Testis (tissue), 3 donors: ENCODE results near the gene ZNF334. TPM values are rescaled to one million over a fixed set of nuclear protein-coding genes. Genes with fewer than 3 reads are reported as not detected.
A peak's percentile ranks its signal among the peaks of the same experiment; 100 is the strongest.

ENCODE experiments used
- DNase-seq: peaks from one replicate; pipeline ENCODE4 v3.0.0-alpha.2; 2019
- H3K27ac ChIP-seq, 2 donors: fragments of 200-600 bp; sonication (generic); one replicate each; pipeline ENCODE4 v1.5.1; 2019
- H3K27me3 ChIP-seq: fragments of 200-600 bp; sonication (generic); one replicate; pipeline ENCODE4 v1.5.1; 2019
- H3K36me3 ChIP-seq: fragments of 200-600 bp; sonication (generic); one replicate; pipeline ENCODE4 v1.5.1; 2017; ENCODE audit warnings: low read depth; ENCODE audit errors: missing control alignments
- H3K4me1 ChIP-seq: fragments of 200-600 bp; sonication (generic); one replicate; pipeline ENCODE4 v1.5.1; 2019
- H3K4me3 ChIP-seq, 2 donors: fragments of 200-600 bp; sonication (generic); one replicate each; pipeline ENCODE4 v1.5.1; 2017 to 2019
- H3K9me3 ChIP-seq: fragments of 200-600 bp; sonication (generic); one replicate; pipeline ENCODE4 v1.5.1; 2017
- CTCF ChIP-seq, 3 experiments: fragments of 450-650 bp in 2 of 3; fragments of 200-600 bp in 1 of 3; sonication (generic) in 1 of 3; IDR thresholded peaks; one replicate each; pipeline ENCODE4 v1.5.1; 2016 to 2019; ENCODE audit warnings: antibody characterized with exemption in 3 of 3, mild to moderate bottlenecking in 2 of 3, moderate library complexity in 1 of 3
- POLR2A ChIP-seq: fragments of 450-650 bp; IDR thresholded peaks from one replicate; pipeline ENCODE4 v1.6.1; 2017; ENCODE audit warnings: antibody characterized with exemption, mild to moderate bottlenecking, moderate library complexity
- WGBS, 2 donors: methylation state at CpG; one replicate each; pipeline ENCODE4 v1.1.5; 2018; 5-methylcytosine and 5-hydroxymethylcytosine counted together
- intact Hi-C: fragments of 100-400 bp; cut with DNase I; formaldehyde crosslinking; loops from one replicate; pipeline ENCODE4 v1.15.1; 2023; ENCODE audit warnings: low total_unique reads
- polyA plus RNA-seq: library from polyadenylated mRNA; stranded (reverse); fragments of 350-450 nt; fragmentation: Illumina TruSeq; extraction: RNeasy Lipid Tissue Mini Kit (QIAGEN cat#74804); gene quantifications from one replicate; pipeline ENCODE4 v1.2.3, GENCODE V29; 2014; ENCODE audit warnings: low read depth, low replicate concordance; ENCODE audit not compliant: insufficient read depth
- total RNA-seq, 2 donors: library from RNA; depleted of rRNA; stranded (reverse); fragments of >200 nt; gene quantifications; one replicate each; pipeline ENCODE4 v1.2.3, GENCODE V29; 2016

The ZNF334 gene
- total and polyA plus RNA-seq, 3 donors from 2014 or later = 6.0 to 33.7 (median 26.8) TPM

GRCh38 chr20:46546298-46546697 lies 32.9 kb upstream of the ZNF334 start:
- TF ChIP-seq CTCF (IDR thresholded peaks at IDR 0.05) (no peak), POLR2A (no peak)
- Histone ChIP-seq H3K27ac (no peak overlapping the region), H3K36me3 (no peaks in the 10 kb centered on the region), H3K4me3 (no peak overlapping the region), H3K4me1 (peaks cover 11% of the 10 kb centered on the region), H3K27me3 (no peaks in the 10 kb centered on the region), H3K9me3 (no peaks in the 10 kb centered on the region)
- WGBS, 2 donors = 65 to 66% methylated on average over 3 of the region's 3 CpGs
- intact Hi-C loops = no loop called here
- peak; percentile 65 for DNase-seq

- H3K27ac ChIP-seq = no peak overlapping the region
- no peaks in the 10 kb centered on the region for H3K36me3 ChIP-seq
- intact Hi-C loops = no loop called here
- TF ChIP-seq CTCF (IDR thresholded peaks at IDR 0.05) = no peak
- no peak for TF ChIP-seq POLR2A
- no peaks in the 10 kb centered on the region for H3K9me3 ChIP-seq
- H3K4me3 ChIP-seq = no peak overlapping the region
- 87% methylated on average over 9 of the region's 9 CpGs; no CpG with 5 or more reads in 1 of the 2 donors for WGBS, 2 donors
- peaks cover 11% of the 10 kb centered on the region for H3K4me1 ChIP-seq
- no peak for DNase-seq
- H3K27me3 ChIP-seq = no peaks in the 10 kb centered on the region
Observed at GRCh38 chr20:46545827-46546138, 32.4 kb upstream of the ZNF334 start.

GRCh38 chr20:46545077-46545826 lies 31.9 kb upstream of the ZNF334 start:
- H3K36me3 ChIP-seq = no peaks in the 10 kb centered on the region
- TF ChIP-seq CTCF (IDR thresholded peaks at IDR 0.05) = no peak
- H3K4me3 ChIP-seq = no peak overlapping the region
- H3K27ac ChIP-seq = no peak overlapping the region
- no peaks in the 10 kb centered on the region for H3K9me3 ChIP-seq
- WGBS, 2 donors = 86 to 89% methylated on average over 10 to 14 of the region's 14 CpGs
- intact Hi-C loops = no loop called here
- H3K4me1 ChIP-seq = peaks cover 11% of the 10 kb centered on the region
- no peak for DNase-seq
- H3K27me3 ChIP-seq = no peaks in the 10 kb centered on the region

- 85 to 91% methylated on average over 3 of the region's 3 CpGs for WGBS, 2 donors
- no peaks in the 10 kb centered on the region for H3K9me3 ChIP-seq
- H3K4me1 ChIP-seq = peaks cover 11% of the 10 kb centered on the region
- no peak overlapping the region for H3K4me3 ChIP-seq
- intact Hi-C loops = no loop called here
- no peak for DNase-seq
- H3K27ac ChIP-seq = no peak overlapping the region
- H3K36me3 ChIP-seq = no peaks in the 10 kb centered on the region
- no peak for TF ChIP-seq POLR2A
- no peak for TF ChIP-seq CTCF (IDR thresholded peaks at IDR 0.05)
- H3K27me3 ChIP-seq = no peaks in the 10 kb centered on the region
Observed at GRCh38 chr20:46544576-46544975, 31.2 kb upstream of the ZNF334 start.

GRCh38 chr20:46543959-46544358 lies 30.6 kb upstream of the ZNF334 start:
- H3K4me1 ChIP-seq = peaks cover 11% of the 10 kb centered on the region
- no peak overlapping the region for H3K4me3 ChIP-seq
- H3K36me3 ChIP-seq = no peaks in the 10 kb centered on the region
- TF ChIP-seq CTCF (IDR thresholded peaks at IDR 0.05) = no peak
- TF ChIP-seq POLR2A = no peak
- no peak overlapping the region for H3K27ac ChIP-seq
- H3K9me3 ChIP-seq = no peaks in the 10 kb centered on the region
- no peak for DNase-seq
- intact Hi-C loops = no loop called here
- WGBS, 2 donors = 30 to 36% methylated on average over 1 of the region's 1 CpG
- H3K27me3 ChIP-seq = no peaks in the 10 kb centered on the region
